GM10266 (cell line): ENCODE measurements around the gene SYTL3.

Source experiments
- DNase-seq: peaks from one replicate; pipeline ENCODE4 v3.0.0; 2012; ENCODE audit errors: extremely low spot score
- TF ChIP-seq, protein P1 (sequence below): IDR thresholded peaks from 2 replicates; pipeline ENCODE4 v1.5.1; 2012; ENCODE audit warnings: mild to moderate bottlenecking, low read depth; ENCODE audit not compliant: control insufficient read depth, insufficient read depth; ENCODE audit errors: missing control alignments

Gene SYTL3

DNA sequence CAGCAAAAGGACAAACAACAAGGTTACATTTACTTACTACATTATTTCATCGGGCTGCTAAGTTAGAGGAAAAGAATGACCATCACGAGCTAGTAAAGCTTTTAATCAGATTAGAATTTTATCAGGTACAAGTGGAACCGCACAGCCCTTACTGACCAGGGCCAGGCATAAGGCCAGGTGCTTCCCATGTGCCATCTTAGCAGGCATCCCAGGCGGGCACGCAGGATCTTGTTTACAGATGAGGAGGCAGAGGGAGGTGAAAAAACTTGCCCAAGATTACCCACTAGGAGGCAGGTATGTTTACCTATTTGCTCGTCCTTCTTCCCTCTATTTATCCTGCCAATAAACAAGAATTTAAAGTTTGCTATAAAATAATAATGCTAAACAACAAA lies 158.6 kb downstream of the SYTL3 start:
- TF ChIP-seq, protein P1, sequence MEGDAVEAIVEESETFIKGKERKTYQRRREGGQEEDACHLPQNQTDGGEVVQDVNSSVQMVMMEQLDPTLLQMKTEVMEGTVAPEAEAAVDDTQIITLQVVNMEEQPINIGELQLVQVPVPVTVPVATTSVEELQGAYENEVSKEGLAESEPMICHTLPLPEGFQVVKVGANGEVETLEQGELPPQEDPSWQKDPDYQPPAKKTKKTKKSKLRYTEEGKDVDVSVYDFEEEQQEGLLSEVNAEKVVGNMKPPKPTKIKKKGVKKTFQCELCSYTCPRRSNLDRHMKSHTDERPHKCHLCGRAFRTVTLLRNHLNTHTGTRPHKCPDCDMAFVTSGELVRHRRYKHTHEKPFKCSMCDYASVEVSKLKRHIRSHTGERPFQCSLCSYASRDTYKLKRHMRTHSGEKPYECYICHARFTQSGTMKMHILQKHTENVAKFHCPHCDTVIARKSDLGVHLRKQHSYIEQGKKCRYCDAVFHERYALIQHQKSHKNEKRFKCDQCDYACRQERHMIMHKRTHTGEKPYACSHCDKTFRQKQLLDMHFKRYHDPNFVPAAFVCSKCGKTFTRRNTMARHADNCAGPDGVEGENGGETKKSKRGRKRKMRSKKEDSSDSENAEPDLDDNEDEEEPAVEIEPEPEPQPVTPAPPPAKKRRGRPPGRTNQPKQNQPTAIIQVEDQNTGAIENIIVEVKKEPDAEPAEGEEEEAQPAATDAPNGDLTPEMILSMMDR, result peak; percentile 1
- DNase-seq, result no peak

DNA sequence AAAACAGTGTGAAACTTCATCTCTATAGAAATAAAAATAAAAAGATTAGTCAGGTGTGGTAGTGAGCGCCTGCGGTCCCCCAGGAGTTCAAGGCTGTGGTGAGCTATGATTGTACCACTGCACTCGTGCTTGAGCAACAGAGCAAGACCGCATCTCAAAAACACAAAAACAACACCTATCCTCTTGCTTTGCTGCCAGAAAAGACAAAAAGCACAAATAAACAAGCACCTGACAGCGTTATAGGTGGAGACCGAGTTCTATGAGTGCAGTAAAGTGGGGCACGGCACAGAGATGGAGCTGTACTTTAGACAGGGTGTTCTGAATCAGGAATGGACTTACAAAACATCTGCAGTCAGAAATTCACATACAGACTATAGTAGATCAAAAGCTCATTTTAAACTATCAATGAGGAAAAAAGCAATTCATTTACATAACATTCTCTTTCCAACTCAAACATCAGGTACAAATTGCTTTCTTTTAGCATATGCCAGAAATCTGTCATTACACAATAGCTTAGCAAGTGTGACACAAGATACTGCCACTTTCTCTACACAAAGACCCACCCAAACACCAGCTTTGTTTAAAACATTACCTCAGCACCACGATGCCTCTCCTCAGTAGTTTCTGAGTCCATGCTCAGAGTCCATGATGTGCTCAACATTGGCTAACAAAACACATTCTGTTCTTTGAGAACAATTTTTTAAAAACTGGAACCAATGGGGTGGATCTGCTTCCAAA lies 159.3 kb downstream of the SYTL3 start:
- no peak for DNase-seq
- TF ChIP-seq, protein P1, result no peak

DNA sequence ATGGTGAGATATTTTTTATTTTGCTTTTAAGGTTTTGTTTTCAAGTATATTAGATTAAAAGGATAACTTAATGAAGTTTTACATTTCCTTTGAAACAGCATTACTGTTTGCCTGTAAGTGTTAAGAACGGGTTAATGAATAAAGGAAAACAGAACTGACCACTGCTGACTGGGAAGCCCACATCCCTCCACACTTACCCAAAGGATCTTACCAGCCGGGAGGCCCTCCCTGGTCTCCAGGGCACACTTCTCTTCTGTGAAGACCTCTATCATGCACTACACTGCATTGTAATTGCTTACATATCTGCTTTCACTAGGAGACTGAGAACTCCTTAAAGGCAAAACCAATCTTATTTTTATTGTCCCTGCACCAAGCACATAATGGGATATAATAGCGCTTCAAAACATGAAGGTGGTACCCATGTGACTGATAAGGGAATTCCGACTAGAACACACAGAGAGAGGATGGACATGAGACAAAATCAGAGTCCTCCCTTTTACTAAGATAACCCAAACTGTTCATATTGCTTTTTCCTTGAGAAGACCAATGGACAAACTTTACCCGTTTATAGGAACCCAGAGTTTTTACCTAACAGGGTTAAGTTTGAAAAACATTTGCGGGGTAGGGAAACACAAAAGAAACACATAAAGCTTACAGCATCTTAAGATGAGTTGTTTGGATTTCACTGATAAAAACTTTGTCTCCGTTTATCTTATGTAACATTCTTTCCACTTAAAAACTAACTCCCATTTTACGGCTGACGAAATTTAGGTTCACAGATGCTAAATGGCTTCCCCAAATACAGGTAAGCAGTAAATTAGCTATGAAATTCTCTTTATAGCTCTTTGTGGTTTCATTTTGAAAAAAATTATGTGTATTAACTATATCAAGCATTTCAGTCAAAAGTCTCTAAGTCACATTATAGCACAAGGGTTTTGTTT lies 160.6 kb downstream of the SYTL3 start:
- DNase-seq, result no peak

DNA sequence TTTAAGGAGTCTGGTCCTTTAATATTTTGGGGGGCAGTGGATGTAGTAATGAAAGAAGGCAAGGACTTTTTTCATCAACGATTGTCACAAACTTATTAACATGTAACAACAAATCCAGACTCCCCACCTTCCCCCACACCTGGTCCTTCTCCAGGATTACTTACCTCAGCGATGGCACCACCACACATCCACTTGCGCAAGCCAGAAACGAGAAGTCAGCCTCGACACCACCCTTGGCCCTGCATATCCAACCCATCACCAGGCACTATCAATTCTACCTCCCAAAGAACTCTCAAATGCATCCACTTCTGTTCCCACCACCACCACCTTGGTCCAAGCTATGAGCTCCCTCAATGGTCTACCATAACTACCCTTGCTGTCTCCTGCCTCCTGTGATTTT lies 162.8 kb downstream of the SYTL3 start:
- no peak for DNase-seq
- TF ChIP-seq, protein P1, result no peak

More for the DNA sequence above, 160.6 kb downstream of the SYTL3 start:
- TF ChIP-seq, protein P1, result no peak

DNA sequence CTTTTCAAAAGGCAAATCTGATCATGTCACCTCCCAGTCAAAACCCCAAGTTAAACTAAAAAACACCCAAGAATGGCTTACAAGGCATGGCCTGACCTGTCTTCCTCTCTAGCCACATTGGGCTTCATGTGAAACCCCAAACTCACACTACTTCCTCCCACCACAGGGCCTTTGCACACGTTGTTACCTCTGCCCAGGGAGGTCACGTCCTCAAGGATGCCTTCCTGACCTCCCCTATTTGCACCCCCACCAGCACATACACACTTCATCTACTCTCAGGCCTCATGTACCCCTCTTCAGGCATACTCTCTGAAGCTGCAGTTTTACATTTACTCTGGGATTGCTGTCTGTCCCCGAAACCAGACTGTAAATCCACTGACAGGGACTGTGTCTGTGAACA lies 163.2 kb downstream of the SYTL3 start:
- DNase-seq, result no peak
- TF ChIP-seq, protein P1, result no peak
